Measurements from ENCODE around the gene SOCS6. TPM values are rescaled to one million over a fixed set of nuclear protein-coding genes. Genes with fewer than 3 reads are reported as not detected.

The SOCS6 gene
- total and polyA plus RNA-seq, 2 experiments from 2014 or later, result 11.0 to 24.1 TPM

GRCh38 chr18:70256184-70256583, 32.7 kb upstream of the SOCS6 start:
- Histone ChIP-seq H3K27me3 (no peaks in the 10 kb centered on the region), H3K4me3 (no peak overlapping the region), H3K36me3 (no peaks in the 10 kb centered on the region), H3K4me1 (ENCODE audit: low read depth) (no peaks in the 10 kb centered on the region), H3K9me3 (ENCODE audit: low read depth) (no peaks in the 10 kb centered on the region), H3K27ac (no peak overlapping the region)
- no peak for DNase-seq (ENCODE audit: low read depth in 1 of 2, low spot score in 1 of 2)
- no peak for TF ChIP-seq CTCF (IDR thresholded peaks at IDR 0.05; ENCODE audit: low read depth, low read length)

GRCh38 chr18:70256994-70257393, 31.9 kb upstream of the SOCS6 start:
- Histone ChIP-seq H3K4me3 (no peak overlapping the region), H3K36me3 (no peaks in the 10 kb centered on the region), H3K27me3 (no peaks in the 10 kb centered on the region), H3K27ac (no peak overlapping the region), H3K4me1 (ENCODE audit: low read depth) (no peaks in the 10 kb centered on the region), H3K9me3 (ENCODE audit: low read depth) (no peaks in the 10 kb centered on the region)
- no peak for TF ChIP-seq CTCF (IDR thresholded peaks at IDR 0.05; ENCODE audit: low read depth, low read length)
- DNase-seq (ENCODE audit: low read depth in 1 of 2, low spot score in 1 of 2), result no peak

DNA sequence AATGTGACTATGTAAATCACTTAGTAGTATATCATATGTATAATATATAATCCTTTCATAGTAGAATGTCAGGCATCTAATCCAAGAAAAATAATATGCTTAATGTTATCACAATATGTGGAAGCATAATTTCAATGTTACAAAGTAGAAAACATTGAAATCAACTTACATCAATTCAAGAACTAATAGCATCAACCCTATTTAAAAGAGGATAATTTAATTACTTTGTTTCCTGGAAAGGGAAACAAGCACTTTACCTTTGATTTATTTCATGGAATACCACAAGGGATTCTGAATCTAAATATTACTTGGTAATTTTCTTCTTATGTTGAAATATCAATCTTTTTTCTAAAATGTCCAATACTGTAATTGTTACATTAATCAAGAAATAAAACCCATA, 30.6 kb upstream of the SOCS6 start:
- no peaks in the 10 kb centered on the region for H3K4me1 ChIP-seq (ENCODE audit: low read depth)
- DNase-seq (ENCODE audit: low read depth in 1 of 2, low spot score in 1 of 2), result no peak
- H3K9me3 ChIP-seq (ENCODE audit: low read depth), result no peaks in the 10 kb centered on the region
- no peak overlapping the region for H3K4me3 ChIP-seq
- H3K27me3 ChIP-seq, result no peaks in the 10 kb centered on the region
- TF ChIP-seq CTCF (IDR thresholded peaks at IDR 0.05; ENCODE audit: low read depth, low read length), result no peak
- no peaks in the 10 kb centered on the region for H3K36me3 ChIP-seq
- no peak overlapping the region for H3K27ac ChIP-seq

DNA sequence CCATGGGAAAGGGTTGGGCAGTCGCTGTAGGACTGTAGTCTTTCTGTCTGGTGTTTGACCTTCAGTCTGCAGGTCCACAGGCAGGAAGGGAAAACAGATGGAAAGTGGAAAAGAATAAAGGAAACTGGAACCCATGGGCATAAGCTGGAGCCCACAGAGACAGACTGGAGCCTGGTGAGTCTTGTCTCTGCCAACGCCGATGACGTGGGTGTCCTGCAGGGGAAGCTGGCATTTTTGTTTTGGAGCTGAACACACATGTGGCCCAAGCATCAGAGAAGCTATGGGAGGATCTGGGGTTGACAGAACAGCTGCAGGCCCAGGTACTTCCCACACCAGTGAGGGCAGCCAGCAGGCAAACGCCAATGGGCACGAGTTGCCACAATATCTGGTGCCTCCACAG, 28.2 kb upstream of the SOCS6 start:
- Histone ChIP-seq H3K27me3 (no peaks in the 10 kb centered on the region), H3K27ac (no peak overlapping the region), H3K4me3 (no peak overlapping the region), H3K9me3 (ENCODE audit: low read depth) (no peaks in the 10 kb centered on the region), H3K36me3 (no peaks in the 10 kb centered on the region), H3K4me1 (ENCODE audit: low read depth) (no peaks in the 10 kb centered on the region)
- DNase-seq (ENCODE audit: low read depth in 1 of 2, low spot score in 1 of 2), result no peak
- no peak for TF ChIP-seq CTCF (IDR thresholded peaks at IDR 0.05; ENCODE audit: low read depth, low read length)

GRCh38 chr18:70261141-70261788, 27.6 kb upstream of the SOCS6 start:
- no peaks in the 10 kb centered on the region for H3K9me3 ChIP-seq (ENCODE audit: low read depth)
- no peak for DNase-seq (ENCODE audit: low read depth in 1 of 2, low spot score in 1 of 2)
- H3K27ac ChIP-seq, result no peak overlapping the region
- H3K4me1 ChIP-seq (ENCODE audit: low read depth), result no peaks in the 10 kb centered on the region
- H3K4me3 ChIP-seq, result no peak overlapping the region
- no peak for TF ChIP-seq CTCF (IDR thresholded peaks at IDR 0.05; ENCODE audit: low read depth, low read length)
- H3K36me3 ChIP-seq, result no peaks in the 10 kb centered on the region
- H3K27me3 ChIP-seq, result no peaks in the 10 kb centered on the region

Measured in cardiac muscle cell (in vitro differentiated cells and primary cell).